CD4-positive, alpha-beta T cell treated with Interleukin-6 at 100 ng/mL for 8 hours (primary cell): ENCODE measurements around the gene GUCA2A.

Source experiments
- DNase-seq: peaks from one replicate; pipeline ENCODE4 v3.0.0-alpha.2; 2020; ENCODE audit warnings: mixed read lengths, low spot score

GUCA2A gene

DNA sequence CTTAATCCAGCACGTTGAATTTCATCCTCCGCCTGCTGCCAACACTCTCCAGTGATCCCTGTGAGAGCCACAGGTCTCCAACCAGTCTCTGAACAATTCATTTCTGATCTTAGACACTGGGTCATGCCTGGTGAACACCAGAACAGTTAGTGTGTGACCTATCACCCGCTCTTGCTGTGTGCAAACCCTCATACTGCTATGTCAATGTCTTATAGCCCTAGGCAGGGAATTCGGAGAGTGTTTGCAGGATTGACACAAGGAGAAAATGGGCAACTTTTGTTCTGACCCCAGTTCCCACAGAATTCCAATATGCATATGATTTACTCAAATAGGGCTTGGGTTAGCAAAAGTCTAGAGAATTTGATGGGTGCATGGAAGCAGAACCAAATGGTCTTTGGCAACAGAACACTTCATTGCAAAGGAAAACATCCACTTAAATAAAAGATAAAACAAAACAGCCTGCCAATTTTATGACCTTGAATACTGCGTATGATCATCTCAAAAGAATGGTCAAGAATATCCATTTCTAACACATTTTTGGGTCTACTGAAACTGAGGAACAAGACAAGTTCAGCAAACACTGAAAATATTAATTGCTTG, 34.4 kb downstream of the GUCA2A start:
- DNase-seq: no peak

DNA sequence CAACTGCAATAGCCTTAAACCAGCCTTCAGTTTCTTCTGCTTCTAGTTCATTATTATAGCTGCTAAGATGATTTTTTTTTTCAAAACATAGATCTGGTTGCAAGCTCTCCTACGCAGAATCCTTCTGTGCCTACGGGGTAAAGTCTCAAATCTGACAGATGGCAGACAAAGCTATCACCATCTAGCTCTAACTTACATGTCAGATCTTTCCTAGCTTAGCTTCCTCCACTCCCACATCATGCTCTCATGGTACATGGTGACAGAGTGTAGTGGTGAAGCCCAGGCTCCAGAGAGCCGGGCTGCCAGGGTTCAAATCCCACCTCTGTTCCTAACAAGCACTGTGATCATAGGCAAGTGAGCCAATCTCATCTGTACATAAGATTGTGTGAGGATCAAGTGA, 35.6 kb downstream of the GUCA2A start:
- DNase-seq: no peak

DNA sequence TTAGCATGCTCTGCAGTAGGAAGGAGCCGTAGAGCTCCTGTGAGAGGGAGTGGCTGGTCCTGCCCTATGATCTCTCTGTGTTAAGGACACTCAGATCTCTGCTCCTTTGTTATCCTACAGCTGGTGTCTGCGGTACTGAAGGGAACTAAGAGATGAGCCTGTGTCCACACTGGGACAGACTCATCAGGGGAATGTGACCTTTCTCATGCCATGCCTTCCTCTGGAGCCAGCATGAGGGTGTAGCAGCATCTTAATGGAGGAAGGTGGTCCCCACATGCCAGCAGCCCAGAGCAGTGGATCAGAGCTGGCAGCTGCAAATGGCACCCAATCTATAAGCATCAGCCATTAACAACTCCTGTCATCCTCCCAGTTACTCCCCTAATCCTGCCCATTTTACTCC, 36.0 kb downstream of the GUCA2A start:
- DNase-seq: no peak

GRCh38 chr1:42127767-42128166, 36.8 kb downstream of the GUCA2A start:
- DNase-seq: no peak

DNA sequence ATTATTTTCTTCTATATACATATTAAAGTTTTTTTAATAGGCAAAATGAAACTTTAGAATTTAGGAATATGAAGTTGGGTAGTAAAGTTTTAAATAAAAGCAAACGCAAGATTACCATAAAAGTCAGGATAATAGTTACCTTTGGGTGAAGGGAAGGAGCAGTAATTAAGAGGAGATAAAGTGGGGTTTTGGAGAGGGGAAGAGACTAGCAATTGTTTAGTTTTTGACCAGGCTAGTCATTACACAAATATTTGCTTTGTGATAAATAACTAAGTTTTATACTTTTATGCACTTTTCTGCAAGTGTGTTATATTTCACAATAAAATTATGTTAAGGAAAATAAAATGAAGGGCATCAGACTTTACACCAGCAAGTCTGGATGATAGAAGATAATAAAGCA, 39.0 kb downstream of the GUCA2A start:
- DNase-seq: no peak

- DNase-seq: no peak
Measured at GRCh38 chr1:42122408-42122807, 42.1 kb downstream of the GUCA2A start.

GRCh38 chr1:42118125-42118524, 46.4 kb downstream of the GUCA2A start:
- no peak for DNase-seq

GRCh38 chr1:42117214-42117613, 47.3 kb downstream of the GUCA2A start:
- no peak for DNase-seq

GRCh38 chr1:42114229-42114628, 50.3 kb downstream of the GUCA2A start:
- DNase-seq: no peak
